ENCODE data around the gene OBSCN.

The OBSCN gene

GRCh38 chr1:228381356-228381755 lies 173.5 kb downstream of the OBSCN start:
- no peak for DNase-seq (ENCODE audit: low read depth)

GRCh38 chr1:228383773-228384172 lies 175.9 kb downstream of the OBSCN start:
- DNase-seq (ENCODE audit: low read depth) = no peak

DNA sequence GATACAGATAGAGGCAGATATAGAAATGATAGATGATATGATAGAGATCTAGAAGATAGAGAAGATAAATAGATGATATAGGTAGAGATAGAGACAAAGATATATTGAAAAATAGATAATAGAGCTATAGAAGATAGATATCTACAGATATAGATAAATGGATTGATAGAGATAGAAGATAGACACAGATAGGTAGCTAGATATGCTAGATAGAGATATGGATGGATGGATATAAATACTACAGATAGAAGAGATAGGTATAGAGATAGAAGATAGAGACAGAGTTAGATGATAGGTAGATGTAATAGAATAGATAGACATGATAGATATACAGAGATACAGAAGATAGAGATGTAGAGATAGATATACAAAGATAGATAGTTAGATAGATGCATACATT lies 177.4 kb downstream of the OBSCN start:
- no peak for DNase-seq (ENCODE audit: low read depth)

DNA sequence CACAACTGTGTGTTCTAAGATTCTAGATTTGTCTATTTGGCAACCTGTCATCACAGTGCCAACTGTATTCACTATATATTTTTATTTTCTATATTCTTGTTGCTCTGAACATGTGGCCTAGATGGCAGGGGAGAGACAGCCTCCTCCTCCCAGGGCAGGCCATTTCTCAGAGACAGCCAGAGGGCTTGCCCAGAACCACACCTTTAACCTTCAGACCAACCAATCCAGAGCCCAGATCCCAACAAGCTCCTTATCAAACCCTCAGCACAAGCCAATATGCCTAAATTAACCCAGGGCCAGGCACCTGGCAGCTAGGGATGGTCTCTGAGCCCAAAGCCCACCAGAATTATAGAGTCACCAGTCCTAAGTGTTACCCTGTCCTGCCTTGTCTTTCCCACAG lies 179.5 kb downstream of the OBSCN start:
- DNase-seq (ENCODE audit: low read depth) = no peak

- DNase-seq (ENCODE audit: low read depth) = no peak
These were observed 182.8 kb downstream of the OBSCN start for GRCh38 chr1:228390649-228391048.

- no peak for DNase-seq (ENCODE audit: low read depth)
These were observed 183.7 kb downstream of the OBSCN start for GRCh38 chr1:228391411-228392020.

GRCh38 chr1:228392111-228392936 lies 184.5 kb downstream of the OBSCN start:
- no peak for DNase-seq (ENCODE audit: low read depth)

DNA sequence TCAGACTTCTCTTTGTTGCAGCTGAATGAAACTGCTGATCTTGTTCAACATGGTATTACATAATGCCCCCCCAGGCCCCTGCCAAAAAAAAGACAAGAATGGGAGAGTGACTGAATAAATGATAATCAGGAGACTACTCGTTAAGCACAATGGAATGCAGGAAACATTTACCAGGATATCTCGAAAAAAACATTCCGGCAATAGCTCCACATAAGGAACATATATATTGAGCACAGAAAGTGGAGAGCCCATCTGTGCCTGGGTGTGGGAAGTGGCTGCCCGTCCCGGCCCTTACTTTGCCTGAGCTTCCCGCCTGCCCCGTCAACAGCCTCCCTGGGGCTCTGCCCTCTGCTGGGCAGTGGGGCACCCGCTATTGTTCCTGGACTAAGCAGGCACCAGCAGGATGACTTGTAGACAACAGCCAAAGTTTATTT lies 185.4 kb downstream of the OBSCN start:
- DNase-seq (ENCODE audit: low read depth) = no peak

GRCh38 chr1:228393811-228394570 lies 186.1 kb downstream of the OBSCN start:
- DNase-seq (ENCODE audit: low read depth) = no peak

GRCh38 chr1:228394571-228395394 lies 186.9 kb downstream of the OBSCN start:
- DNase-seq (ENCODE audit: low read depth) = no peak

DNA sequence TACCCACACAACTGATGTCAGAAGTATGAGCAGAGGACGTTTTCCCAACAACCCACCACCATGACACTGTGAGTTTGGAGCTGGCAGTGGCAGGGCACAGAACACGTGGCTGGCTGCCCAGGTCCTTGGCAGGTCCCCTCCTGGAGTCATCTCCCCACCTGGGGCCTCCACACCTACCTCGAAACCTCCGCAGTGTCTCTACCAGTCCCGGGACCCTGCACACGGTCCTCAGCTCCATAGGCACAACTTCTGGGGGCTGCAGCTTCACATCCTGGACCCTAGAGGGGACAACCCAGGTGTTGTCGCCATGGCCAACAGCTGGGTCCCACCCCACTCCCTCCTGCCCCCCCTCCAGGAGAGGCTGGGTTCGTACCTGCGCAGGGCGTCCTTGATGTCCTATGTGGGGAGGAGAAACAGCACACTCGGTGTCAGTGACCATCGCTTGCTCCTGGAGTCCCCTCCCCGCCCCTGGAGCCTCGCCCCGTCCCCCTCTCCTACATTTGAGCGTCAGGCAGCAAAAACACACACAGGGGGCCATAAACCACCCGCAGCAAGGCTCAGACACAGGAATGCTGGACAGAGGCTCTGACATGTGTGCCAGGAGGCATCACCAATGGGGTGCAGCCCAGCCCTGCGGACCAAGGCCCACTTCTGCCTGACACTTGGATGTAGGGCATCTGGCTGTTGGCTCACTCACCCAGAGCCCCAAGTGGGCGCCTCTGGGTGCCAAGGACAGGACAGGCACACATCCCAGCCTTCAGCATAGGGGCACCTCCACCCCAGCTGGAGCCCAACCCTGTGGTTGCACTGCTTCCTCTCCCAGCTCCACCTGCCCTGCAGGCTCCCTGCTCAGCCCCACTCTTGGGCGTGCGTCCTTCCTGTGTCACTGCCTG lies 189.2 kb downstream of the OBSCN start:
- no peak for DNase-seq (ENCODE audit: low read depth)

DNA sequence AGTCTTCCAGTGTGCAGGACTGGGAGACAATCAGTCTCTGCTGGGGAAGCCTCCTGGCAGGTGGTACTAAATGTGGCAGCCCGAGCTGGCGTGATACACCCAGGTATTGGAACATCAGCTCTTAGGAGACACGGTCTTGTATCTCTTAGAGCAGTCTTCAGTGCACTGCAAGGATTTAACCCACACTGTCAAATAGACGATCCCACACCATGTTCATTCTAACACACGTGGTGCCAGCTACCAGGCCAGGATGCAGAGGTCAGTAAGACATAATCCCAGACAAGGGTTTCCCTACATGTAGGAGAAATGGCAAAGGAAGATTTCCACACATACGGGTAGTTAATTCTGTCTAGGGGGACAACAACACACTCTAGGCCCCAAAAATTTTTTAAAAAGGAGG lies 190.1 kb downstream of the OBSCN start:
- DNase-seq (ENCODE audit: low read depth) = no peak

DNA sequence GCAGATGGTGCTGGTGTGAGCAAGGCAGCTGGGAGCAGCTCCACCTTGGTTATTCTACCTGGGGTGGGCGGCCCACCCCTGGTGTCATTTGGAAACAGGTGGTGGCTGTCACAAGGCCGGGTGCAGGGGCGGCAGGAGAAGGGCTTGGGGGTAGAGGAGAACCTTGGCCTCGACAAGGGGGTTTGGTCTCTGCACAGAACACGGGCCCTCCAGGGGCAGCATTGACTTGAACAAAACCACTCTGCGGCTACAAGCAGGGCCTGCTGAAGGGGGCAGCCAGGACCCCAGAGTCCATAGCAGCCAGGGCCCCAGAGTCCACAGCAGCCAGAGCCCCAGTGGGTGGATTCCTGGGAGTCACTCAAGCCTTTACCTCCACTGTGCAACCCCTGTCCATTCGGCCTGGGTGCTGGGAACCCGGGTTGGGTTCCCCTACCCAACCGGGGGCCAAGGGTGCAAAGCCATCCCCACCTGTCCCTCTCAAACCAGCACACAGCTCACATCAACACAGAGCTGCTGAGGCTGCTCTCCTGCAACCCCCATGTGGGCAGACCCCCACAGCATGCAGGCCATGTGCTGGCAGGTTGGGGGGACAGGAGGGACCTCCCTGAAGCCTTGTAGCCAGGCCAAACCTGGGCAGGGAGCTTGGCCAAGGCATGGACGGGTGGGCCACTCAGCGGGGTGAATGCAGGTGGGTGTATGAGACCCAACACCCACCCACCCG lies 191.1 kb downstream of the OBSCN start:
- DNase-seq (ENCODE audit: low read depth) = no peak

DNA sequence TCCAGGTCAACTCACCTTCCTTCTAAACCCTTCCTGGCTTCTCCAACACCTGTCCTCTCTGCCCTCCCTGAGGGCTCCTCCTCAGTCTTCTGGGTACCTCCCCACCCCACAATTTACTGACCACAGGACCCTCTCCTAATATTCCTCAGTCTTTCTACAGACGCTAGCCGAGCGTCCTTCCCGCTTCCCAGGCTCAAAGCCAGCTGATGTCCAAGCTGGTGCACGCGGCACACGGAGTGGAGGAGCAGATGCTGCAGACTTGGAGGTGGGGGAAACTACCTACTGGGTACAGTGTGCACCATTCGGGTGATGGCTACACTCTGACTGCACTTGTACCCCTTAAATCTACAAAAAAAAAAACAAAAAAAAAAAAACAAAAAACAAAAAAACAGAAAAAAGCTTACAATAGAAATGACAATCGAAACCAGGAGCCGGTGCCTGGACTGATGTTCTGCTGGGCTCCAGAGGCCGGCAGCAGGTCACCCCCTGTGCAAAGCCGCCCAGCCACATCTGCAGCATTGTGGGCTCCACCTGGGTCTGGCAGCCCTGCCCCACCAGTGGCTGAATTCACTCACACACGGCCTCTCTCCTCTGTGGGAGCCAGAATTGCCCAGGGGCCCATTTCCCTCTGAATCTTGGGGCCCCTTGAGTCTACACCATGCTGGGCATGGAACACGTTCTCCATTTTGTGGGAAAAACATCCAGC lies 191.8 kb downstream of the OBSCN start:
- DNase-seq (ENCODE audit: low read depth) = no peak

- DNase-seq (ENCODE audit: low read depth) = no peak
These were observed 192.4 kb downstream of the OBSCN start for GRCh38 chr1:228400237-228400651.

- DNase-seq (ENCODE audit: low read depth) = no peak
These were observed 193.0 kb downstream of the OBSCN start for GRCh38 chr1:228400692-228401454.

- no peak for DNase-seq (ENCODE audit: low read depth)
These were observed 194.2 kb downstream of the OBSCN start for GRCh38 chr1:228401782-228402640.

DNA sequence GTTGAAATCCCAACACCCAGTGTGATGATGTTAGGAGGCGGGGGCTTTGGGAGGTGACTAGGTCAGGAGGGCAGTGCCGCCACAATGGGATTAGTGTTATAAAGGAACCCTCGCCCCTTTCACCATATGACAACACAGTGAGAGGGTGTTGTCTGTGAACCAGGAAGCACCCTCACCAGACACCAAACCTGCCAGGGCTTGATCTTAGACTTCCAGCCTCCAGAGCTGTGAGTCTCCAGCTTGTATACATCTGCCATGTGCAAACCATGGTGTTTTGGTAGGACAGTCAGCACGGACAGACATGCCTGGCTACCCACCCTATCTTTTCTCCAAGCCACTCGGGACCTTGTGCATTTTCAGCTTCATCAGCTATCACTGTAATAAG lies 194.8 kb downstream of the OBSCN start:
- no peak for DNase-seq (ENCODE audit: low read depth)
